ENCODE measurements around the gene OCSTAMP.

DNA sequence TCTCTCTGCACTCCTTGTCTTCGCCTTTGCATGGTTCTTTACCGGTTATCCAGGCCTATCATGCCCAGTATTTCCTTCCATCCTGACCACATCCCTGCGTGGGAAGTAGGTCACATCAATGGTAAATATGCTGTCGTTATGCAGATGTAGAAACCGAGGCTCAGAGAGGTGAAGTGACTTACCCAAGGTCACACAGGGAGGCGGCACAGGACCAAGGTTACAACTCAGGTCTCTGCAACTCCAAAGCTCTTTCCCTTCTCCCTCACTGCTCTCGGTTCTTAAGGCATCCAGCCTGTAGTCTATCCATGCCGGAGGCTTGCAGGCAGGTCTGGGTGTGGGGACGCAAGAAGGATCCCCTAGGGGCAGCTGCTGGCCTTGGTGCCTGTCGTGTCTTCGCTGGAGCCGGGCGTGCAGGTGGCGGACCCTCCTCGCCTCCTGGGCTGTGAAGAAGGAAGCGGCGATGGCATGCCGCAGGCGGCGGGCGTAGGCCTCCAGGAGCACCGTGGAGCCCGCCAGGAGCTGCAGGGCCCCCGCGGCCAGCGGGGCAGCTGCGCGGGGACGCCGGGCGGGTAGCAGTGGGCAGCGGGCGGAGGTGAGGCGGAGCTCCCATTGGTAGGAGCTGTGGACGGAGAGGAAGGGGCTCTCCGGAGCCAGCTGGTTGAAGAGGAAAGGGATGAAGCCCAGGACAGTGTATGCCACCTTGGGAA is 9.1 kb downstream of the OCSTAMP start:
- TF ChIP-seq, protein P1, sequence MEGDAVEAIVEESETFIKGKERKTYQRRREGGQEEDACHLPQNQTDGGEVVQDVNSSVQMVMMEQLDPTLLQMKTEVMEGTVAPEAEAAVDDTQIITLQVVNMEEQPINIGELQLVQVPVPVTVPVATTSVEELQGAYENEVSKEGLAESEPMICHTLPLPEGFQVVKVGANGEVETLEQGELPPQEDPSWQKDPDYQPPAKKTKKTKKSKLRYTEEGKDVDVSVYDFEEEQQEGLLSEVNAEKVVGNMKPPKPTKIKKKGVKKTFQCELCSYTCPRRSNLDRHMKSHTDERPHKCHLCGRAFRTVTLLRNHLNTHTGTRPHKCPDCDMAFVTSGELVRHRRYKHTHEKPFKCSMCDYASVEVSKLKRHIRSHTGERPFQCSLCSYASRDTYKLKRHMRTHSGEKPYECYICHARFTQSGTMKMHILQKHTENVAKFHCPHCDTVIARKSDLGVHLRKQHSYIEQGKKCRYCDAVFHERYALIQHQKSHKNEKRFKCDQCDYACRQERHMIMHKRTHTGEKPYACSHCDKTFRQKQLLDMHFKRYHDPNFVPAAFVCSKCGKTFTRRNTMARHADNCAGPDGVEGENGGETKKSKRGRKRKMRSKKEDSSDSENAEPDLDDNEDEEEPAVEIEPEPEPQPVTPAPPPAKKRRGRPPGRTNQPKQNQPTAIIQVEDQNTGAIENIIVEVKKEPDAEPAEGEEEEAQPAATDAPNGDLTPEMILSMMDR (IDR thresholded peaks at IDR 0.05): no peak
- no peak for TF ChIP-seq POLR2A (IDR thresholded peaks at IDR 0.05)
